ENCODE measurements around the gene MYCBP2.
"Not testable (repeated sequence)": the region's sequence is repeated elsewhere in the genome, so short reads cannot be mapped to it uniquely, and the experiment has no call there.

Gene MYCBP2

GRCh38 chr13:77299587-77299986, 27.3 kb downstream of the MYCBP2 start:
- no peak for DNase-seq (ENCODE audit: low read depth)

GRCh38 chr13:77298426-77298825, 28.5 kb downstream of the MYCBP2 start:
- DNase-seq (ENCODE audit: low read depth) = no peak

- no peak for DNase-seq (ENCODE audit: low read depth)
Observed at GRCh38 chr13:77291774-77292173, 35.1 kb downstream of the MYCBP2 start.

- DNase-seq (ENCODE audit: low read depth) = no peak
Observed at GRCh38 chr13:77290342-77290741, 36.6 kb downstream of the MYCBP2 start.

- no peak for DNase-seq (ENCODE audit: low read depth)
Observed at GRCh38 chr13:77289851-77290250, 37.0 kb downstream of the MYCBP2 start.

GRCh38 chr13:77285632-77286031, 41.3 kb downstream of the MYCBP2 start:
- not testable (repeated sequence) for DNase-seq (ENCODE audit: low read depth)

GRCh38 chr13:77285098-77285497, 41.8 kb downstream of the MYCBP2 start:
- DNase-seq (ENCODE audit: low read depth) = no peak

- DNase-seq (ENCODE audit: low read depth) = no peak
Observed at GRCh38 chr13:77274126-77274525, 52.8 kb downstream of the MYCBP2 start.

GRCh38 chr13:77269141-77269540, 57.8 kb downstream of the MYCBP2 start:
- DNase-seq (ENCODE audit: low read depth) = no peak

- DNase-seq (ENCODE audit: low read depth) = no peak
Observed at GRCh38 chr13:77267362-77267761, 59.5 kb downstream of the MYCBP2 start.

- no peak for DNase-seq (ENCODE audit: low read depth)
Observed at GRCh38 chr13:77265336-77265735, 61.6 kb downstream of the MYCBP2 start.

- DNase-seq (ENCODE audit: low read depth) = no peak
Observed at GRCh38 chr13:77262198-77262597, 64.7 kb downstream of the MYCBP2 start.

- no peak for DNase-seq (ENCODE audit: low read depth)
Observed at GRCh38 chr13:77250975-77251374, 75.9 kb downstream of the MYCBP2 start.

GRCh38 chr13:77245224-77245623, 81.7 kb downstream of the MYCBP2 start:
- not testable (repeated sequence) for DNase-seq (ENCODE audit: low read depth)

GRCh38 chr13:77239312-77239711, 87.6 kb downstream of the MYCBP2 start:
- no peak for DNase-seq (ENCODE audit: low read depth)

- no peak for DNase-seq (ENCODE audit: low read depth)
Observed at GRCh38 chr13:77235456-77236022, 91.4 kb downstream of the MYCBP2 start.

- no peak for DNase-seq (ENCODE audit: low read depth)
Observed at GRCh38 chr13:77233159-77233558, 93.7 kb downstream of the MYCBP2 start.

- no peak for DNase-seq (ENCODE audit: low read depth)
Observed at GRCh38 chr13:77230560-77230959, 96.3 kb downstream of the MYCBP2 start.

GRCh38 chr13:77225946-77226345, 100.9 kb downstream of the MYCBP2 start:
- DNase-seq (ENCODE audit: low read depth) = no peak

- no peak for DNase-seq (ENCODE audit: low read depth)
Observed at GRCh38 chr13:77222909-77223308, 104.0 kb downstream of the MYCBP2 start.

- no peak for DNase-seq (ENCODE audit: low read depth)
Observed at GRCh38 chr13:77222000-77222690, 104.7 kb downstream of the MYCBP2 start.

- DNase-seq (ENCODE audit: low read depth) = no peak
Observed at GRCh38 chr13:77219401-77219800, 107.5 kb downstream of the MYCBP2 start.

GRCh38 chr13:77218274-77218673, 108.6 kb downstream of the MYCBP2 start:
- no peak for DNase-seq (ENCODE audit: low read depth)

GRCh38 chr13:77215543-77215942, 111.4 kb downstream of the MYCBP2 start:
- DNase-seq (ENCODE audit: low read depth) = no peak

All from HS-5 (cell line).